ENCODE results near the gene TRIM50.
"Not testable (repeated sequence)": the region's sequence is repeated elsewhere in the genome, so short reads cannot be mapped to it uniquely, and the experiment has no call there.

The TRIM50 gene

DNA sequence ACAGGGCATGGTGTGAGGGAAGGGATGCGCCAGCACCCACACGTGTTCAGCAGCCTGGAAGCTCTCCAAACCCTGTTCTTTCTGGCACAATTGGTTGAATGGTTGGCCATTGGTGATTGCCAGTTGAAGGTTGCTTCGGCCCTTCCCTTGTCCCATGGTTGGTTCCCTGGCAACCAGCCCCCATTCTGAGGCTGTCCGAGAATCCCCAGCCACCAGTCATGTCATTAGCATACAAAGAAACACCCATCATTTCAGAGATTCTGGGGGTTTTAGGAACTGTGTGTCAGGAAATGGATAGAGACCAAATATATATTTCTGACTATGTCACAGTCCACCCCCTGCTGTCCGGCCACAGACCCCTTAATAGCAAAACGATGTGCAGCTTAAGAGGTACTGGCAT lies 21.9 kb upstream of the TRIM50 start:
- no peak for DNase-seq

DNA sequence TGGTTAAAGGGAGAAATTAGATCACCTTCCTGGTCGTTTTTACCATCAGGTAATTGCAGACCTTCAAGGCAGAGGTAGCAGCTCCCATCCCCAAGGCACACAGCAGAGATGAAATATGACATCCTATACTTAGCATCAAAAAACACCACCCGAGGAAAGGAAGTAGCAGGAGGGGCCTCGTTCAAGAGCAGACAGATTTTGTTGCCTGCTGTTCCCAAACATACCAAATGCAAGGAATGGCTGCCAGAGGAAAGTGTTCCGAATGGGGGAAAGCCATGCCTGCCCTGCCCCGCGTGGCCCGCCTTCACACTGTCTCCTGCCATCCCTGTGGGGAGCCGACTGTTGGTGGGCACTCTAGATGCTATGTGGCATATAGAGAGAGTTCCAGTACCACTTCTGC lies 18.1 kb upstream of the TRIM50 start:
- no peak for DNase-seq

DNA sequence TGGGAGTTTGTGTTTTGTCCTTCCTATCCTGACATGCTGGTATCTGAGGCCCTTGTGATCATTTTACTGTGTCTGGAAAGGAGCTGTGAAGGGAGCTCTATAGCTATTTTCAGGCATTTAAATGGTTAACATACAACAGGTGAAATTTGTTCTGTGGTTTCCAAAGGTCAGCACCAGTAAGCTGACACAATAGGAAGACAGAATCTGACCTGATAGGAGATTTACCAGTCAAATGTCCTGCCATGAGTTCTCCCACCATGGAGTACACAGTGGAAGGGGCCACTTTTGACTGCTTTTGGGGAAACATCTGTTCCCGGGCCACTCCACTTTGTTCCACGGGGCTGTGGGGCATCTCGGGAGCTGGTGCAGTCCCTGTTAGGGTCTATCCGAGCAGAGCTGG lies 17.7 kb upstream of the TRIM50 start:
- no peak for DNase-seq

DNA sequence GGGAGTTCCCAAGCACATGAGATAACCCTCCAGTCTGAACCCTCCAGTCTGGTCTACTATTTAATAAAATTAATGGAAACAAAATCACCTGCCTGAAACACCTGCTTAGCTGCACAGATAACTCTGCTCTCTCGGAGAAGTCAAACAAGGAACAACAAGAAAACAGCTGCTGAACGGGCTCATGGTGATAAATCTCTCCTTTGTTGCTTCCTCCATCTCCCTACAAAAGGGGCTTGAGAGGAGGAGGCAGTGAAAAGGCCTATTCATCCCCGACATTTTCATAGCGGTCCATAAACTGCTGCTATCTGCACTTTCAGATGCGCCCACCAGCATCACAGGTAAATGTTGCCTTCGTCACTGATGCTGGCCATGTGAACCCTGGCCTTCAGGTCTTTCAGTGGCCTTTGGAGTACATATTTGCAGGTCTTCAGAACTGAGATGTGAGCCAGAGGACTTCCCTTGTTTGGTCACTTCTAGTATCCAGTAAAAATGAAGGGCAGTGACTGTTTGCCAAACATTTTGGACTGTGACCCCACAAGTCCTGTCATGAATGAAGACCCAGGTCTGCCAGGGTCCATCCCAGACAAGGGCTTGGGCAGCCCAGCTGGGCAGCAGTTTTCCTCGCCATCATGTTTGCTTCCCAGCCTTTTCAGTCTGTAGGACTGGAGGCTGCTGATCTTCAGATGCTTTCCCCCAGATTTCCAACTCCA lies 15.9 kb upstream of the TRIM50 start:
- DNase-seq: no peak

DNA sequence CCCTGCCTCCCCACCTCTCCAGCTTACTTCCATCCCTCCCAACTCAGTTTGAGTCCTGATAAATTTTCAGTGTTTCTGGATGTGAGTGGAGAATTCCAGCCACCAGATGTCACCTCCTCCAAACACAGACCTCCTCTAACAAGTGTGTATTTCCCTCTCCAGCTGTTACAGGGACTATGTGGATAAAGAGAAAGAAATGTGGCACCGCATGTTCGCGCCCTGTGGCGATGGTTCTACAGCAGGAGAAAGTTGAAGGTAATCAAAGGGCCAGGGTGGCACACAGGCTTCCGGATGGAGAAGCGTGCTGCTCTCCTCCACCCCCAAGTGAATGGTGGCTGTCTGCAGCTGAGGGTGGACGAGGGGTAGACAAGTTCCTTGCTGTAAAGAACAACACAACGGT lies 14.8 kb upstream of the TRIM50 start:
- peak; percentile 30 for DNase-seq

DNA sequence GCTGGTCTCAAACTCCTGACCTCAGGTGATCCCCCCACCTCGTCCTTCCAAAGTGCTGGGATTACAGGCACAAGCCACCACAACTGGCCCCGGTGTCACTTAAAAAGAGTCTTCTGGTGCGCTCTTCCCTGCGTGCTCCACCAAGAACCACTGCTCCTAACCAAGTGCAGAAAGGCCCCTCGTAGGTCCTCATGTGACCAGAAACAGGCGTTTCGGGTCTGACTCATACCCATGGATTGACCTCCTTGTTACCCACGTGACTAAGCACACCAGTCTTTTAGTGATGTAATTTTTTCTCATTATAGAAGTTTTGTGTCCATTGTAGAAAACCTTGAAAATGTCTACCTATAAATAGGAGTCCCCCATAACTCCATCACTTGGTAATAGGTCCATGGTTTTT lies 14.0 kb upstream of the TRIM50 start:
- DNase-seq: no peak

DNA sequence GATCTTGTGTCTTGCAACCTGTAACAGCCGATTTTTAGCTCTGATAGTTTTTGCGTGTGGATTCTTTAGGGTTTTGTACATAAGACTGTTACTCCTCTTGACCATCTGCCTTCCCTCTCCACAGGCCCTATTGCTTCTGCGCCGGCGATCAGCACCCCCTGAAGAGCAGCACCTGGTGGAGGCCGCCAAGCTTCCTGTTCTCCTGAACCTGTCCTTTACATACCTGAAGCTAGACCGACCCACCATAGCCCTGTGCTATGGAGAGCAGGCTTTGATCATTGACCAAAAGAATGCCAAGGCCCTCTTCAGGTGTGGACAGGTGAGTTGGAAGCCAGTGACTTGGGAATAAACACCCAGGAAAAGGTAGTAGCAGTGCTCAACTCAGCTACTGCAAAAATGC lies 12.6 kb upstream of the TRIM50 start:
- DNase-seq: no peak

DNA sequence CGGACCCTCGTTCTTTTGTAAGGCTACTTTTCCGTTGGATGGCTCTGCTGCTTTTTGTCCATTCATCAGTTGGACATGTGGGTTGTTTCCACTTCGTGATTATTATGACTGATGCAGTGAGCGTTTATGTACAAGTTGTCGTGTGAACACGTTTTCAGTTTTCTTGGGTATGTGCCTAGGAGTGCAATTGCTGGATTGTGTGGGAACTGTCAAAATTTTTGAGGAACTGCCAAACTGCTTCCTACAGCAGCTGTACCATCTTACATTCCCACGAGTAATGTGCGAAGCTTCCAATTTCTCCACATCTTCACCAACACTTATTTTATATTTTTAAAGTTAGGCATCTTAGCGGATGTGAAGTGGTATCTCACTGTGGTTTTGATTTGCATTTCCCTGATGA lies 10.4 kb upstream of the TRIM50 start:
- no peak for DNase-seq

DNA sequence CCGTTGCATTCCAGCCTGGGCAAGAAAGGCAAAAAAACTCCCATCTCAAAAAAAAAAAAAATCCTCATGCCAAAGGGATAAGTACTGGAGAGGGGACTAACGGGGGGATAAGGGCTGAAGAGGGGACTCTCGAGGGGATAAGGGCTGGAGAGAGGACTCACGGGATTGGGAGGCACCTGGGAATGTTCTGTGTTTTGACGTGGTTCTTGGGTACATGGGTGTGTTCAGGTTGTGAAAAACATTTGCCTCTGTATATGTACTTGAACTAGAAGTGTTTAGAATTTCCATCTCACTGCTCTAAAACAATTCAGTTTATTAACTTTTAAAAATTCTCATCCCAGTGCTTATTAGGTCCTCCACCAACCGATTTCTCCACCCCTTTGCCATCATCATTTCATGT lies 4.6 kb upstream of the TRIM50 start:
- DNase-seq: no peak

DNA sequence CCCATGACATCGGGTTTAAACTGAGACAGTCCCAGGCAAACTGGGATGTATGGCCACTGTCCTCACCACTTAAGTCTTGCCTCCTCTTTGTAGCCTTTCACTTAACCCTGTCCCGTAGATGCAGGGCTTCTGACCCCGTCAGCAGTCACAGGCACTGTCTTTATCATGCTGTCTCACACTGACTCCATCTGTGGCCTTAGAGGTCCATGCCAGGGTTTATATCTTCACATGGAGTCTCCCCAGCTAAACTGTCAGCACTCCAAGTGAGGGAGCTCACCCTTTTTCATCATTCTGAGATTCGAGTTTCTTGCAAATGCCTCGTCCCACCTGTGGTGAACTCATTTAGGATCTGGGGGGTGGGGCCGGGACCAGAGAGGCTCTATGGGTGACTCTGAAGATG lies 2.9 kb upstream of the TRIM50 start:
- DNase-seq: no peak

DNA sequence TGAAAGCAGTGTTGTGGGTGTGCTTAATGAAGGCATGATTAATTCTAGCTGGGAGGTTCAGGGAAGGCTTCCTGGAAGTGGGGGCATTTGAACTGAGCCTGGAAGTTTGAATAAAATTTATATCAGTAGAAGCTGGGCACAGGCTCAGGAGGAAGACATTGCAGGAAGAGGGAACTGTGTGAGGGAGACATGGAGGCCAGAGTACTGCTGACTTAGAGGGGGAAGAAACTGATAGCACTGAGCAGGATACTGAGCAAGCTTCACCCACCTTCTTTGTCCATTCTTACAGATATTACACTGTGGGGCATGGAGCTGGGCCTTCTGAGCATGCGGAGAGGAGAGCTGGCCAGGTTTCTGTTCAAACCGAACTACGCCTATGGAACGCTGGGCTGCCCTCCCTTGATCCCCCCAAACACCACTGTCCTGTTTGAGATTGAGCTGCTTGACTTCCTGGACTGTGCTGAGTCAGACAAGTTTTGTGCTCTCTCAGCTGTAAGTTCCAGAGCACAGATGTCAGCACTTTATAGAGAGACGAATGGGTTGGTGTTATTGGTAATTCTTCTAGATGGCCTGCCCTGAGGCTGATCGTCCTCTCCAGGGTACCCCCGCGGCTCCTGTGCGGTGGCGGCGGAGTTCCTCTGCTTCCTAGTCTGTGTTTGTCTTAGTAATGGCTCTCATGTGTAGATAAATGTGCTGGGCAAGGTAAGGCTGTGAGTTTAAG lies 2.1 kb upstream of the TRIM50 start:
- DNase-seq: no peak

DNA sequence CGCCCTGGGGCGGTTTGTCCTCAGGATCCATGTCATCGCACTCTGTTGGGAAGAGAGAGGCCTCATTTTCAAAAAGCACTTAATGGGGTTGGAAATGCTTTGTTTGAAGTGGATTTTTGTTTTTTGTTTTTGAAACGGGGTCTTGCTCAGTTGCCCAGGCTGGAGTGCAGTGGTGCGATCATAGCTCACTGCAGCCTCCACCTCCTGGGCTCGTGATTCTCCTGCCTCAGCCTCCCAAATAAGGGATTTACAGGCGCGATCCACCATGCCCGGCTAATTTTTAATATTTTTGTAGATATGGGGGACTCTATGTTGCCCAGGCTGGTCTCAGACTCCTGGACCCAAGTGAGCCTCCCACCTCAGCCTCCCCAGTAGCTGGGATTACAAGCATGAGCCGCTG lies 814 bp upstream of the TRIM50 start:
- no peak for DNase-seq

DNA sequence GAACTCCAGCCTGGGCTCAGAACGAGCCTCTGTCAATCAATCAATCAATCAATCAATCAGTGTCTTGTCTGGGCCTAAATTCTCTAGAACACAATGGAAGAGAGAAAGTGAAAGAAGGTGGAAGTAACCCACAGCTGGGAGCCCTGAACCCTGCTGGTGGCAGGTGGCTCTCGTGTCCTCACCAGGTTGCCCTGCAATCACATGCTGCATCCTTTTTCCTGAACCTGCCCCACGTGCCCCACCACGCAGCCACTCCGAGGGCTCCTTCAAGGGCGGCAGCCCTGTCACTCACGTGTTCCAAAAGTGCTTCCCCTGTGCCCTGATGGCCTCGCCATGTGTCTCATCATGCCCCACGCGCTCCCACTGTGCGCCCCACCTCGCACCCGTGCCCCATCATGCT lies 433 bp downstream of the TRIM50 start:
- DNase-seq: not testable (repeated sequence)

DNA sequence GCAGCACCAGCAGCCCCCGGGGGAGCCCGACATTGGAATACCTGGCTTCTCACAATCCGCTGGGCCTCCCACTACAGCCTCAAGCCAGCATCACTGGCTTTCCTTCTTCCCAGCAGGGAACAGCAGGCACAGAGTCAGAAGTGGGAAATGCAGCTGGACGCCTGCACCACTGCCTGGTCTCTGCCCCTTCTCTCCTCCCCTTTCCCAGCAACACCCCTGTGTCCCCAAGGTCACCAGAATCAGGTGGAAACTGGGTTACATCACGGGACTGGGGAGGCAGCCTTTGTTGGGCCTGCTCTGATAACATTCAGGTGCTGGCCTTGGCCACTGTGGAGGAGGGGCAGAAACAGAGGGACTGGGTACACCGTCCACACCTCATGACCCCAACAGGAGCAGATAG lies 2.5 kb downstream of the TRIM50 start:
- DNase-seq: not testable (repeated sequence)

DNA sequence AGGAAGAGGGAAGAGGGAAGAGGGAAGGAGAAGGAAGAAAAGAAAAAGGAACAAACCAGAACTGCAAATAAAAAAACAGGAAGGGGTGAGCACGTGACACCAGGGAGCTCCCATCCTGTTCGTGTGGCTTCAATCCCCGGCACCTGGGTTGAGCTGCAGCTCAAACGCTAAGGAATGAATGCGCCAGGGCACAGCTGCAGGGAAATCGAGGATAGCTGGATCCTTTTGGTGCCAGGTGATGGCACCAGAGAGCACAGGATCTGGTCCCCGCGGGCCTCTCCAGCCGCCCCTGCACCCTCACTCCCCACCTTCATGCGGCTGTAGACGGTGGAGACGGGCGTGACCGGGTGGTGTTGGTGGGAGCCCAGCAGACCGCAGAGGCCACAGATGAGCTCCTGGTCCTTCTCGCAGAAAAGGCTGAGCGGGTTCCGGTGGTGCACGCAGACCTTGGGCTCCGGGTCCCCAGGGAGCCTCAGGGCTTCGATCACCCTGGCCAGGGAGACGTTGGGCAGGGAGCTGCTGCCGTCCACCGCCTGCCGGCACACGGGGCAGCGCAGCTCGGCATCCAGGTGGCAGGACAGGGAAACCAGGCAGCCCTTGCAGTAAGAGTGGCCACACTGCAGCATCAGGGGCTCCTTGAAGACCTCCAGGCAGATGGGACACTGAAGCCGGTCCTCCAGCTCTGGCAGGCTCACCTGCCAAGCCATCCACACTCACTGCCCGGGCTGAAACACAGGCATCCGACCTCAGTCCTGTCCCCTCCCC lies 3.6 kb downstream of the TRIM50 start:
- peak; percentile 82 for DNase-seq

DNA sequence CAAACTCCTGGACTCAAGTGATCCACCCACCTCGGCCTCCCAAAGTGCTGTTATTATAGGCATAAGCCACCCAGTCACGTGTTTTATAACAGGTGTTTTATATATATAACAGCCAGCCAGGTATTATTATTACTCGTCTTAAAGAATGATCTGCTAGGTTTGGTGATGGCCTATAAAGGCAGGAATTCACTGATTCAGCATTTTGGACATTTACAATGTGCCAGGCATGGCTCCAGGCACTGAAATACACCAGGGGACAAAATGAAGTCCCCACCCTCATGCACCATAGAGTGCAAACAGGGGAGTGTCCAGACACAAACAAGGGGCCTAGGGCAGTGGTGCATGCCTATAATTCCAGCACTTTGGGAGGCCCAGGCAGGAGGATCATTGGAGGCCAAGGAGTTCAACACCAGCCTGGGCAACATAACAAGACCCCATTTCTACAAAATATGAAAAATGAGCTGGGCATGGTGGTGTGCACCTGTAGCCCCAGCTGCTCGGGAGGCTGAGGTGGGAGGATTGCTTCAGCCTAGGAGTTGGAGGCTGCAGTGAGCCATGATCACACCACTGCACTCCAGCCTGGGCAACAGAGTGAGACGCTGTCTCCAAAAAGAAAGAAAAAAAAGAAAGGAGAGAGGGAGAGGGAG lies 4.3 kb downstream of the TRIM50 start:
- not testable (repeated sequence) for DNase-seq

DNA sequence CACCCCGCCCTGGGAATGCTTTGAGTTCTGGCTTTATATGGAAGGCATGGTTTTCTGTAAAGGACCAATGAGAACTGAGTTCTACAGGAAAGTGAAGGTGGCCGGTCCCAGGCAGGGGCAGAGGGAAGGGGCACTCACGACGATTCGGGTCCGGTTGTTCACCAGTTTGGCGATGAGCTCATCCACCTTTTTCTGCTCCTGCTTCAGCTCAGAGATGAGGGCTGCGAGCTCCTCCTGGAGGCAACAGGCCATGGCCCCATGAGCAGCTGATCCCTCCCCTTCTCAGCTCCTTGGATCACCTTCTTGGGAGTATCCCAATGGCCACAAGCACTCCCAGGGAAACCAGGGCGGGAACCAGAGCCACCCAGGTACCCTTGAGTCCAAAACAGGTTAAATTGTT lies 7.9 kb downstream of the TRIM50 start:
- DNase-seq: not testable (repeated sequence)

DNA sequence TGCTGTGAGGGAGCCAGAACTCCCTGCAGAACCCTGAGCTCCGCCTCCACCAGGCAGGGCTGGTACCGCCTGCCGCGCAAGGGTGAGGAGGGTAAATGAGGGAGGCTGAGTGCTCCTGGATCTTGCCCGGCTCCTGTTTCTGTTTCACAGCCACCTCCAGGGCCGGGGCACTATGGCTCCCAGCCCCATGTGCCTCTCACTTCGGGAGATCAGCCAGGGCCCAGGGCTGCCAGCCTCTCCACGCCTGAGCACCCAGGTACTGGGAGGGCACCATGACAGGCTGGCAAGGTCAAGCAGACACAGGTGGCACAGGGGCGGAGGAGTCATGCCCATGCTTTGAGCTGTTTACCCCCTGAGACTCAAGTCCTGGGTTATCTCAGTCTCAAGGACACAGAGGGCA lies 8.3 kb downstream of the TRIM50 start:
- not testable (repeated sequence) for DNase-seq

DNA sequence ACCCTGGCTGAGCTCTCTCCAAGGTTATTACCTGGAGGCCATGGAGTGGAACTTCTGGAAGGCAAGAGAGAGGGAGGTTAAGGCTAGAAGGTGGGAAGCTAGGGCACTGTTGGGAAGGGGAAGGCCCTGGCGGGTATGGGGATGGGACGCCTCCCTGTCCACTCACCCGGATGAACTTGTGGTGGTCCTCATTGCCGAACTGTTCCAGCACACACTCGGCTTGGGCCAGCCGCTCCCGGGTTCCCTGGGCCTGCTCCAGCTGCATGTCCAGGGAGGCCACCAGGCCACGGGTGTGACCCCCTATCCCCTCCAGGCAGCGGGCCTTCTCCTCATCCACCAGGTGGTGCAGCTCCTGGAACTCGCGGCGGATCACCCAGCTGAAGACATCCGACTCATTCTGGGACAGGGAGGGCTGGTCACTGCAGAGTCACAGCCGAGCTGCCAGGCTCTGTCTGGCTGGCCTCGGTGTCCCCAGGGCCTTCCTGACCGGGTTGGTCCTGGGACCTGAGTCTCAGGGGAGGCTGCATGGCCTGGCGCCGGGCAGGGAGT lies 9.2 kb downstream of the TRIM50 start:
- DNase-seq: not testable (repeated sequence)

DNA sequence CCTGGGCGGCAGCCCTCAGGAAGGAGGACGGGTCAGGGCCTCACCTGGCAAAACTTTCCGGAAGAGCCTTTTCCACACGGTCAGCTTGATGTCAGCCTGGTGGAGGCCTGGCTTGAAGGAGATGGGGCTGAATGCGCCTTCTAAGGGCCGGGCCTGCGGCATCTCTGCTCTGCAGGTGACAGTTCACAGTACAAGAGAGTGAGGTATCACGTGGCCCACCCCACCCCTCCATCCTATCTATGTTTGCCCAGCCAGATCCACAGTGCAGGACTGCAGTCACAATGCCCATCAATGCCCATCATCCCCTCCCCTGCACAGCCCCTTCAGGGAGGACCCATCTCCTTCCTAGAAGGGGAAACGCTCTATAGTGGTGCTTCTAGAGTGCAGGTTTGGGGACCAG lies 11.4 kb downstream of the TRIM50 start:
- no peak for DNase-seq

DNA sequence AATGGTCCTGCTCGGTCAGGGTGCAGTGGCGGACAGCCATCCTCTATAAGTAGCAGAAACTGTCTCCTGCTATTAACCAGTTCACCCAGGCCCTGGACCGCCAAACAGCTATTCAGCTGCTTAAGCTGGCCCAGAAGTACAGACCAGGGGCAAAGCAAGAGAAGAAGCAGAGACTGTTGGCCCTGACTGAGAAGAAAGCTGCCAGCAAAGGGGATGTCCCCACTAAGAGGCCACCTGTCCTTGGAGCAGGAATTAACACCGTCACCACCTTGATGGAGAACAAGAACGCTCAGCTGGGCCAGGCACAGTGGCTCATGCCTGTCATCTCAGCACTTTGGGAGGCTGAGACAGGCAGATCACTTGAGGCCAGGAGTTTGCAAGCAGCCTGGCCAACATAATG lies 13.6 kb downstream of the TRIM50 start:
- DNase-seq: no peak

DNA sequence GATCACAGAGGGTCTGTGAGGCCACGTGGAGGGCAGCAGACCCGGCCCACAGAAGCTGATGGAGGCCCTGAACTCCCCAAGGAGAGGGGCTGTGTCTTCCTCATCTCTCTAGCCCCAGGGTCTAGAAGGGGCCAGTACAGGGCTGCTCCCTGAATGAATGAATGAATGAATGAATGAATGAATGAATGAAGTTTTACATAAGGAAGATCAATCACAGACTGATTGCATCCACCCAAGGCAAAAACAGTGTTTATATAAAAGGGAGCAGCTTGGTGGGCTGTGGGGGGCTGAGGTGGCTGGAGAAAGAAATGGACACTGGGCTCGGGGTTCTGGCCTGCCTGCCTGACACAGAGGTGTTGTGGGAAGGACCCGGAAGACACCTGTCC lies 14.4 kb downstream of the TRIM50 start:
- DNase-seq: no peak

DNA sequence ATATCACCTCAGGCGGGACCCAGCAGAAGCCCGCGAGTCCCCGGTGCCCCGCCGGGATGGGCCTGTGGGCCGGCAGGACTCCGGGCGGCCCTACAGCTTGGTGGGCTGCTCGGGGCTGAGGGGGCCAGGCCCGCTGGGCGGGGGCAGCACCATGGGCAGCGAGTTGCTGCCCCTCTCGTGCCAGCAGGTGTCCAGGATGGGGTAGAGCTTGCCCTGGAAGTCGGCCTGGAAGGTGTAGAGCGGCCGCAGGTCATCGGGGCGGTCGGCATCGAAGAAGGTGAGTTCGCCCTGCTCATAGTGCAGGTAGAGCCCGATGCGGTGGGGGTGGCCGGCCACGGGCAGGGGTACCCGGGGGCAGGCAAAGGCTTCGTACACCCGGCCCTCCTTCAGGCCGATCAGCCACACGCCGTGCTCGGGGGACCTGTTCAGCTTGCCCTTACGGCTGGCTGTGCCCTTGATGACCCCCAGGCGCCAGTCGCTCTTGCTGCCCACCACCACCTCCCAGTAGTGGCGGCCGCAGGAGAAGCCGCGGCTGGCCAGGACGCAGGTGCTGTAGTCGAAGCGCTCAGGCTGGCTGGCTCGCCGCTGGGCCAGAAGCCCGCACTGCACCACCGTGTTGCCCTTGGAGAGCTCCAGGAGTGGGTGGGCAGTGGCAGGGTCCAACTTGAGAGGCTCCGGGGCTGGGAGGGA lies 14.9 kb downstream of the TRIM50 start:
- DNase-seq: no peak

Data from NCI-H1092 (cell line).